Raji (cell line): ENCODE results near the gene SERTAD3.

Experiments
- POLR2A ChIP-seq: IDR thresholded peaks from 2 replicates; pipeline ENCODE4 v1.6.1; 2011; ENCODE audit warnings: low read depth, low read length, control low read depth; ENCODE audit not compliant: insufficient read depth

The SERTAD3 gene, protein sequence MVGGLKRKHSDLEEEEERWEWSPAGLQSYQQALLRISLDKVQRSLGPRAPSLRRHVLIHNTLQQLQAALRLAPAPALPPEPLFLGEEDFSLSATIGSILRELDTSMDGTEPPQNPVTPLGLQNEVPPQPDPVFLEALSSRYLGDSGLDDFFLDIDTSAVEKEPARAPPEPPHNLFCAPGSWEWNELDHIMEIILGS

DNA sequence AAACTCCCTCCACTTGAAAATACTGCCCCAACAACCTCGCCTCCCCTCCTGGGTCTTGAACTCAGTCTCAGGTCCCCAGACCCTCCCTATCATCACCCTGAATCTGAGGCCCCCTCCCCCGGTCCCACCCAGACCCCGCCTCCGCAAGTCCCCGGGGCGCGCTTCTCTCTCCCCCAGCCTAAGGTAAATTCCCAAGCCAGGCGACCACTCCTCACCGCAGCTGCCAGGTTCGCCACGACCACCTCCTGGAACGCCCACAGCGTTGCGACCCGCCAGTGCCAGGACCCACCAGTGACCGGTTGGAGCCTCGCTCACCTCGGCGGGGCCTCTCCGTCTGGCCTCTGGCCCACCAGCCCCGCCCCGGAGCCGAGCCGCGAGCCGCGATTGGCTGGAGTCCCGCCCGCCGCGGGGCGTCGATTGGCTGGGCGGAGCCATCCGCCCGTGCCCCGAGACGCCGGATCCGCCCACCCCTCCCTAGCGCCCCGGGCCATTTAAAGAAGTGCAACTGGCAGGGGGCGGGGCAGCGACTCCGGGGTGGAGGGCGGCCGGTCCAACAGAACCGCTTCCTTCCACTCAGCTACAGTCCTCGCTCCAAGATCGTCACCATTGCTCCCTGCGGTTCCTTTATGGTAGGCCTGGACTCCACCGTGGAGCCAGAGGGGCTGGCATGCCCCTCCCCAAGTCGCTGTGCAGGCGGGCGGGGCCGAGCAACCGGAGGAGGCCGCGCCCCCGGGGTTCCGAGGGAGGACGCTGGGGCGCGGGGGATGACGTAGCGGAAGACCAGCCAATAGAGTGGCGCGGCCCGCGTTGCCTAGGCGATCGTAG, at the start of gene SERTAD3:
SERTAD3 (minus strand) TSS at position 336 of the 825 bp plus-strand sequence. CDS start 2,255 bp downstream, outside the sequence.
- peak; percentile 84 for TF ChIP-seq POLR2A

DNA sequence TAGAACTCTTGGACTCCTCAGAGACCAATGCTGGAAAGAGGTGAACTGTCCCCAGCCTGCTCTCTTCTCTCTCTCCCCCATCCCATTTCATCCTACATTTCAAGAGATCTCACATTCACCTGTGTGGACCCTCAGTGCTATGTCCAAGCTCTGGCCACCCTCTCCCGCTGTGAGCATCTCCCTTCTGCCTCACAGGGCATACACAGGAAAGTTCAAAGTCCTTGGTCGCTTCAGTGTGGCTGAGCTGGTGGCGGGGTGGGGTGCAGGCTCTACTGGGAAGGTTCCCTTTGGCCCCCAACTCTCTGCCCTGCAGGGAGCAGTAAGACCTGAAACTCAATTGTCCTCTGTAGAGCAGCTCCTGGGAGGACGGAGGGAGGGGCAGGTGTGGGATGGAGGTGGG, 49.6 kb upstream of the SERTAD3 start:
- TF ChIP-seq POLR2A: no peak

GRCh38 chr19:40492274-40492673, 48.1 kb upstream of the SERTAD3 start:
- TF ChIP-seq POLR2A: no peak

DNA sequence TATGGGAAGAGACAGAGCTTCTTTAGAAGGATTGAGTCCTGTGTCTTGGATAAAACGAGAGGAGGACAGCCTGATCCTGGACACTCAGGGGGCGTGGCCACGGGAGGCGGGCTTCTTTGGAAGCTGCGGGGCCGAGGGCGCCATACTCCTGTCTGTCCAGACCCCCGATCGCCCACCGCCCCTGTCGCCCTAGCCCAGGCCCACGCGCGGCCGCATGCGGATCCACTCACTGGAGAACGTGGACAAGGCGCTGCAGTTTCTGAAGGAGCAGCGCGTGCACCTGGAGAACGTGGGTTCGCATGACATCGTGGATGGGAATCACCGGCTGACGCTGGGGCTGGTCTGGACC, 45.7 kb upstream of the SERTAD3 start:
- no peak for TF ChIP-seq POLR2A

GRCh38 chr19:40486017-40486416, 41.9 kb upstream of the SERTAD3 start:
- no peak for TF ChIP-seq POLR2A

DNA sequence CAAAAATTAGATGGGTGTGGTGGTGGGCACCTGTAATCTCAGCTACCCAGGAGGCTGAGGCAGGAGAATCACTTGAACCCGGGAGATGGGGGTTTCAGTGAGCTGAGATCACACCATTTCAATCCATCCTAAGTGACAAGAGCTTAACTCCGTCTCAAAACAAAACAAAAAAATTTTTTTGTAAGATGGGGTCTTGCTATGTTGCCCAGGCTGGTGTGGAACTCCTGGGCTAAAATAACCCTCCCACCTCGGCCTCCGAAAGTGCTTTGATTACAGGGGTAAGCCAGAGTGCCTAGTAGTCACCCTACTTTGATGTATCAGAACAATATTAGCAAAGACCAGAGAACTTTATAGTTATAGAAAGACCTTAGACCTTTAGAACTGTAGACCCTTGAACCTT, 30.6 kb upstream of the SERTAD3 start:
- no peak for TF ChIP-seq POLR2A

DNA sequence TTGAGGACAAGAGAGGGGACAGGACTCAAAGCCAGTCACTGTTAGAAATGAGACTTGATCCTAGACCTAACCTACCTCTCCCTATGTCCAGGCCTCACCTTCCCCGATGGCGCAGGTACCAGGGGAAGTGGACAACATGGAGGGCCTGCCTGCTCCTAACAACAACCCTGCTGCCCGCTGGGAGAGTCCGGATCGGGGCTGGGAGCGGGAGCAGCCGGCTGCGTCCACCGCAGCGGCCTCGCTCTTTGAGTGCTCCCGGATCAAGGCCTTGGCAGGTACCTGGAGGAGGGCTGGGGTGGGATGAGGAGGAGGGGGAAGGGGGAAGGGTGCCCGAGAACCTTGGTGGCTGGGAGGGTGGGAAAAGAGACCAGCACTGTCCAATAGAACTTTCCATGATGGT, 28.4 kb upstream of the SERTAD3 start:
- no peak for TF ChIP-seq POLR2A

GRCh38 chr19:40471111-40471510, 27.0 kb upstream of the SERTAD3 start:
- TF ChIP-seq POLR2A: no peak

DNA sequence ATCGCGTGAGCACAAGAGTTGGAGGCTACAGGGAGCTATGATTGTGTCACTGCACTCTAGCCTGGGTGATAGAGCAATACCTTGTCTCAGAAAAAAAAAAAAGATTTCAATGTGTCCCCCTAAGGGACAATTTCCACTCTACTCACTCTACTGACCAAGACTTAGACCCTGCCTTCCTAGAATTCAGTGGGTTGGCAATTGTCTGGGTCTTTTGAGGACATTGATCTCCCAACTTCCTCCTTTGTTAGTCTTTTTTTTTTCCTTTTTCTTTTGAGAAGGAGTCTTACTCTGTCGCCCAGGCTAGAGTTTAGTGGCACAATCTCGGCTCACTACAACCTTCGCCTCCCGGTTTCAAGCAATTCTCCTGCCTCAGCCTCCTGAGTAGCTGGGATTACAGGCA, 24.9 kb upstream of the SERTAD3 start:
- TF ChIP-seq POLR2A: no peak

- TF ChIP-seq POLR2A: no peak
Observed at GRCh38 chr19:40466985-40467734, 23.0 kb upstream of the SERTAD3 start, which contains the start of gene SPTBN4. SPTBN4 (plus strand) TSS chr19:40467001; CDS start chr19:40472622, 5,621 bp downstream.

DNA sequence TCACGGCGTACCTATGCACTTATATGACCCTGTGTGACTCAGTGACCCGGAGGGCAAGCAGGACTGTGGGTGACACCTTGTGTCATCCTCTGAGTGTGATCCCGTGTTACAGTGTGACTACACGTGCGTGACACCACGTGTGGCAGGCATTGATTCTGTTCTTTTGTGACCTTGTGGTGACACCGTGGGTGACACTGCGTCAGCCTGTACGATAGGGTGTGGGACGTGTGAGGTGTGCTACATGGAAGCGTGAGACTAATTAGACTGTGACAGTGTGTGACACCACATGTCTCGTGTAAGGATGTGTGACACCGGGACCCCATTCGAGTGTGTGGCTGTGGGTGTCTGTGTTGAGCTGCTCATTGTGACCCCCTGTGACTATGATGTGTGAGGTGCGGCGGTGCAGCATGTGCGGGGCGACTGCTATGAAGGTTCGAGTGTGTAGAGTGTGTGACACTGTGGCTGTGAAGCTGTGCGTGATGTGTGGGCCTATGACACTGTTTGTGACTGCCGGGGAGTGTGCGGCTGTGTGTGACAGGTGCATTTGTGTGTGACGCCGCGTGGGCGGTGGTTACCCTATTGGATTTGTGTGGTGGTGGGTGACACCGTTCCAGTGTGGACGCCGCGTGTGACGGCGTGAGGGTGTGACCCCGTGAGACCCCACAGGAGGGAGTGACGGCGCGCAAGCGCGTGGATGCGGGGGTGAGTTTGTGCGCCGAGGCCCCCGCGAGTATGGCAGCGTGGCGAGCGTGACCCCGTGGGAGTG, 22.3 kb upstream of the SERTAD3 start:
- TF ChIP-seq POLR2A: no peak

GRCh38 chr19:40465557-40466218, 21.6 kb upstream of the SERTAD3 start, which contains the start of gene BLVRB:
BLVRB (minus strand) TSS chr19:40465745; CDS start chr19:40465688, 57 bp downstream.
- peak; percentile 89 for TF ChIP-seq POLR2A

DNA sequence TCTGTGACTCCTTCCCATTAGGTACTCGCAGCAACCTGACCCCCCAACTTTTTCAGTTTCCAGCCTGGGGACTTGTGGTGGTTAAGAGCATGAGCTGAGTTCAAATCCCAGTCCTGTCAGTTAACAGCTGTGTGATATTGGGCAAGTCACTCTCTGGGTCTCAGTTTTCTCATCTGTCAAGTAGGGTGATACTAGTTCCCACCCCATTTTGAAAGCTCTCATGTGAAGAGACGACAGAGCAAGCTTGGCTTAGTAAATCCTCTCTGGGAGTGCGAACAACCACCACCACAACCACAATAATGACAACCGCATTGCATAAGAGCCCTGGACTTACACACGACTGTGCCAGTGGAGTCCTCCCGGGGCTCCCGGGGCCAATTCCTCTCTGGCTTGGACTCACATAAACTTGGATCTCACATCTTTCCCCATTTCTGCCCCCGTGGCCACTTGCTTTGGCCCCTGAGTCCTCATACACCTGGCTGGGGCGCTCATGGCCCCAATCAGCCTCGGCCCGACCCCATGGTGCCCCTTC, 21.0 kb upstream of the SERTAD3 start:
- TF ChIP-seq POLR2A: no peak
